GM23338 (cell line): ENCODE results near the gene PSMD5. TPM values are rescaled to one million over a fixed set of nuclear protein-coding genes. Genes with fewer than 3 reads are reported as not detected.
A peak's percentile ranks its signal among the peaks of the same experiment; 100 is the strongest.

Experiments used
- ATAC-seq: fragments of 200-7000 bp; cut with Tn5 transposase; 3 replicates; pipeline ENCODE4 v1.9.1; 2020
- DNase-seq: peaks from one replicate; pipeline ENCODE4 v3.0.0-alpha.2; 2015; ENCODE audit warnings: low spot score
- H2AFZ ChIP-seq: fragments of 200-600 bp; sonication (generic); 2 replicates; pipeline ENCODE4 v1.8.0; 2016; ENCODE audit warnings: antibody characterized with exemption, mild to moderate bottlenecking, moderate library complexity
- H3F3A ChIP-seq: fragments of 200-600 bp; sonication (generic); replicated peaks from 2 replicates; pipeline ENCODE4 v1.8.0; 2017; ENCODE audit warnings: antibody characterized with exemption, mixed run types, low read depth
- H3K27ac ChIP-seq: fragments of 200-600 bp; sonication (generic); 2 replicates; pipeline ENCODE4 v1.6.1; 2016; ENCODE audit warnings: low read depth
- H3K27me3 ChIP-seq: fragments of 200-600 bp; sonication (generic); 2 replicates; pipeline ENCODE4 v1.8.0; 2016; ENCODE audit warnings: mild to moderate bottlenecking, mixed run types, moderate library complexity; ENCODE audit not compliant: insufficient read depth
- H3K36me3 ChIP-seq: fragments of 200-600 bp; sonication (generic); 2 replicates; pipeline ENCODE4 v1.8.0; 2016; ENCODE audit warnings: mild to moderate bottlenecking; ENCODE audit not compliant: insufficient read depth
- H3K4me1 ChIP-seq: fragments of 200-600 bp; sonication (generic); 2 replicates; pipeline ENCODE4 v1.8.0; 2016; ENCODE audit warnings: mild to moderate bottlenecking, moderate library complexity; ENCODE audit not compliant: insufficient read depth
- H3K4me2 ChIP-seq: fragments of 200-600 bp; sonication (generic); 2 replicates; pipeline ENCODE4 v1.7.1; 2017; ENCODE audit warnings: mixed run types
- H3K4me3 ChIP-seq: fragments of 200-600 bp; sonication (generic); 2 replicates; pipeline ENCODE4 v1.6.1; 2016; ENCODE audit warnings: mixed run types
- H3K79me2 ChIP-seq: fragments of 200-600 bp; sonication (generic); replicated peaks from 2 replicates; pipeline ENCODE4 v1.8.0; 2017; ENCODE audit warnings: mild to moderate bottlenecking; ENCODE audit not compliant: insufficient read depth
- H3K9me2 ChIP-seq: fragments of 200-600 bp; sonication (generic); 2 replicates; pipeline ENCODE4 v1.8.0; 2017; ENCODE audit not compliant: insufficient read depth
- H4K20me1 ChIP-seq: fragments of 200-600 bp; sonication (generic); replicated peaks from 2 replicates; pipeline ENCODE4 v1.8.0; 2017; ENCODE audit warnings: mild to moderate bottlenecking; ENCODE audit not compliant: insufficient read depth
- H3K27ac Mint-ChIP-seq: 2 replicates; pipeline ENCODE4 v1.8.0; 2020; ENCODE audit warnings: inconsistent platforms, mild to moderate bottlenecking, moderate library complexity, mixed read lengths
- H3K27me3 Mint-ChIP-seq: 3 replicates; pipeline ENCODE4 v1.8.0; 2022; ENCODE audit warnings: low read depth, mild to moderate bottlenecking, moderate library complexity, mixed read lengths, inconsistent platforms; ENCODE audit not compliant: insufficient read depth, poor library complexity
- H3K36me3 Mint-ChIP-seq: 3 replicates; pipeline ENCODE4 v1.8.0; 2021; ENCODE audit warnings: low read depth, mild to moderate bottlenecking, inconsistent platforms, moderate library complexity, mixed read lengths
- H3K4me1 Mint-ChIP-seq: 3 replicates; pipeline ENCODE4 v1.8.0; 2020; ENCODE audit warnings: mild to moderate bottlenecking, inconsistent platforms, mixed read lengths
- H3K4me3 Mint-ChIP-seq: 3 replicates; pipeline ENCODE4 v1.8.0; 2021; ENCODE audit warnings: moderate library complexity, mild to moderate bottlenecking, inconsistent platforms, mixed read lengths
- H3K9me3 Mint-ChIP-seq: 3 replicates; pipeline ENCODE4 v1.8.0; 2020; ENCODE audit warnings: moderate library complexity, mild to moderate bottlenecking, inconsistent platforms, mixed read lengths
- CREB1 ChIP-seq: fragments of 250-450 bp; sonication (Bioruptor Pico); IDR thresholded peaks from 2 replicates; pipeline ENCODE4 v1.5.0; 2020; ENCODE audit warnings: low read depth, mild to moderate bottlenecking, moderate library complexity
- CTCF ChIP-seq, 2 experiments: fragments of 200-600 bp in 1 of 2; sonication (generic) in 1 of 2; conservative IDR thresholded peaks; 2 replicates each; pipeline versions ENCODE4 v1.5.1 to v1.6.1; 2016 to 2017; ENCODE audit warnings: antibody characterized with exemption in 2 of 2, low read depth in 2 of 2, mild to moderate bottlenecking in 2 of 2, moderate library complexity in 1 of 2
- ETS1 ChIP-seq: IDR thresholded peaks from 2 replicates; pipeline ENCODE4 v1.6.1; 2016; ENCODE audit warnings: antibody characterized with exemption
- EZH2 ChIP-seq: fragments of 200-600 bp; sonication (generic); IDR thresholded peaks from one replicate; pipeline ENCODE4 v1.8.0; 2017; ENCODE audit warnings: antibody characterized with exemption, mild to moderate bottlenecking, low read depth; ENCODE audit not compliant: unreplicated experiment
- EZH2phosphoT487 ChIP-seq: fragments of 200-600 bp; sonication (generic); IDR thresholded peaks from one replicate; pipeline ENCODE4 v1.8.1; 2018; ENCODE audit warnings: antibody characterized with exemption; ENCODE audit not compliant: unreplicated experiment
- JUNB ChIP-seq: IDR thresholded peaks from one replicate; pipeline ENCODE4 v1.6.1; 2016; ENCODE audit warnings: antibody characterized with exemption; ENCODE audit not compliant: unreplicated experiment
- NANOG ChIP-seq: IDR thresholded peaks from 2 replicates; pipeline ENCODE4 v1.6.1; 2016; ENCODE audit warnings: antibody characterized with exemption, borderline replicate concordance
- POLR2AphosphoS5 ChIP-seq: IDR thresholded peaks from 2 replicates; pipeline ENCODE4 v1.6.1; 2016; ENCODE audit warnings: antibody characterized with exemption, low read depth
- REST ChIP-seq: IDR thresholded peaks from one replicate; pipeline ENCODE4 v1.6.1; 2018; ENCODE audit warnings: antibody characterized with exemption; ENCODE audit not compliant: unreplicated experiment
- STAT1 ChIP-seq: IDR thresholded peaks from one replicate; pipeline ENCODE4 v1.6.1; 2016; ENCODE audit warnings: antibody characterized with exemption; ENCODE audit not compliant: unreplicated experiment
- ZNF114 ChIP-seq: fragments of 250-450 bp; sonication (Bioruptor Pico); IDR thresholded peaks from 2 replicates; pipeline ENCODE4 v1.5.0; 2020; ENCODE audit warnings: mild to moderate bottlenecking, moderate library complexity
- ZNF331 ChIP-seq: fragments of 250-450 bp; sonication (Bioruptor Pico); IDR thresholded peaks from 2 replicates; pipeline ENCODE4 v1.5.0; 2020; ENCODE audit warnings: low read depth, mild to moderate bottlenecking, moderate library complexity
- ZNF462 ChIP-seq: fragments of 250-450 bp; sonication (Bioruptor Pico); IDR thresholded peaks from 2 replicates; pipeline ENCODE4 v1.5.0; 2020; ENCODE audit warnings: mild to moderate bottlenecking, moderate library complexity
- polyA plus RNA-seq: library from polyadenylated mRNA; unstranded; fragments of >200 nt; fragmentation: Nextera tagmentation; extraction: Ambion mirVana; gene quantifications from 2 replicates; pipeline ENCODE4 v1.2.1, GENCODE V29; 2016
- total RNA-seq: library from RNA; depleted of rRNA; stranded (reverse); fragments of >200 nt; shearing (Covaris generic); gene quantifications from 2 replicates; pipeline ENCODE4 v1.2.3, GENCODE V29; 2014

PSMD5 gene
- total and polyA plus RNA-seq, 2 experiments from 2014 or later: 23.9 to 40.5 TPM

- no peaks in the 10 kb centered on the region for H3K9me3 Mint-ChIP-seq
- Histone ChIP-seq H3K4me2 (peak overlapping the region; percentile 69), H3K79me2 (peaks cover 6% of the 10 kb centered on the region; the same call in 1 of the 2 replicates), H3K9me2 (no peaks in the 10 kb centered on the region), H2AFZ (no peak overlapping the region), H3K36me3 (peaks cover 5% of the 10 kb centered on the region; the same call in 1 of the 2 replicates), H3K4me3 (peak overlapping the region; percentile 2; the same call in 1 of the 2 replicates), H3K27ac (peak overlapping the region; percentile 91), H4K20me1 (no peaks in the 10 kb centered on the region), H3K27me3 (peaks cover 5% of the 10 kb centered on the region), H3K4me1 (peaks cover 40% of the 10 kb centered on the region), H3F3A (peaks cover 35% of the 10 kb centered on the region)
- H3K4me1 Mint-ChIP-seq: peaks cover 49% of the 10 kb centered on the region
- H3K4me3 Mint-ChIP-seq: peak overlapping the region; percentile 26; the same call in 2 of the 3 replicates
- DNase-seq (no peak), ATAC-seq (no peak)
- TF ChIP-seq CREB1 (CRISPR knock-in tag) (no peak), CTCF (conservative IDR thresholded peaks at IDR 0.05; ENCODE audit: low read depth in 2 of 2) (no peak), REST (no peak), EZH2 (no peak), ETS1 (no peak), ZNF462 (CRISPR knock-in tag) (no peak), EZH2phosphoT487 (no peak), STAT1 (no peak), ZNF114 (no peak), ZNF331 (CRISPR knock-in tag) (no peak), NANOG (no peak), POLR2AphosphoS5 (no peak), JUNB (no peak)
- peaks cover 21% of the 10 kb centered on the region for H3K27me3 Mint-ChIP-seq
- peaks cover 47% of the 10 kb centered on the region for H3K36me3 Mint-ChIP-seq
- H3K27ac Mint-ChIP-seq: peak overlapping the region; percentile 84
Measured at GRCh38 chr9:120872791-120873502, 30.2 kb upstream of the PSMD5 start.
